Neural progenitor cell (in vitro differentiated cells): Measurements from ENCODE around the gene PRCC.

Experiments used
- CTCF ChIP-seq: fragments of 200-600 bp; sonication (generic); IDR thresholded peaks from 2 replicates; pipeline ENCODE4 v1.5.1; 2017; ENCODE audit warnings: antibody characterized with exemption, mild to moderate bottlenecking
- EZH2 ChIP-seq: fragments of 200-600 bp; sonication (generic); IDR thresholded peaks from 2 replicates; pipeline ENCODE4 v1.6.1; 2017; ENCODE audit warnings: antibody characterized with exemption, mild to moderate bottlenecking, moderate library complexity
- EZH2phosphoT487 ChIP-seq: fragments of 200-600 bp; sonication (generic); IDR thresholded peaks from 2 replicates; pipeline ENCODE4 v1.6.1; 2017; ENCODE audit warnings: antibody characterized with exemption

DNA sequence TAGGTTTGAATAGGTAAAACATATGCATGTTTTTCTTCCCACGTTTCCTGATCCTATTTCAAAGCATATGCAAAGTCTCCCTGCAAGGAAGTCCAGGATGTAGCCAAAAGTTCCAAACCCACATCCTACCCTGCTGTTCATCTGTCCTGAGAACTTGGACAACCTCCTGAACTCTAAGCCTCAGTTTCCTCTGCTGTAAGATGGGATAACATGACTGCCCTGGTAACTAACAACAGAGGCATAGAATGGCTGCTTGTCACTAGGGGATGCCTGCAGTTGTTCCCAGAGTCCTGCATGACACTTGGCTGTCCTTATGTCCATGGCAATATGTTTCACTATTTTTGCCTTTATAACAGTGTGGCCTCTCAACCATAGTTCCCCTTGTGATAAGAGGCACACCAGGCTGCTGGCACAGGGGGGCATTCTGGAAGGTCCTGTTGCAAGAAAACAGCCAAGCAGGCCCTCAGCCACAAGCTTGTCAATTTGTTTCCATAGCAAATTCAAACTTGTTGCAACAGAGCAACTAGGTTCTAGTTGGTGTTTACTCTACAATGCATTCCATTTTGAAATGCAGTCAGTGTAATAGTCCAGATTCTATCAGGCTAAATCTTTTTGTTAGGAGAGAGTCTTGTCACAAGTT lies 14.4 kb upstream of the PRCC start:
- TF ChIP-seq CTCF (no peak), EZH2 (no peak), EZH2phosphoT487 (no peak)
